A549 (cell line): ENCODE results near the gene PTGR3.

ENCODE experiments used
- BHLHE40 ChIP-seq: IDR thresholded peaks from 2 replicates; pipeline ENCODE4 v1.6.1; 2012; ENCODE audit warnings: low read depth, low read length, inconsistent platforms
- CBX8 ChIP-seq: fragments of 200-600 bp; sonication (generic); IDR thresholded peaks from 2 replicates; pipeline ENCODE4 v1.6.1; 2016
- CHD2 ChIP-seq: fragments of 150-350 bp; IDR thresholded peaks from 2 replicates; pipeline ENCODE4 v1.6.1; 2014; ENCODE audit warnings: low read length; ENCODE audit not compliant: partially characterized antibody
- CHD4 ChIP-seq: fragments of 200-600 bp; sonication (generic); IDR thresholded peaks from 2 replicates; pipeline ENCODE4 v1.6.1; 2016; ENCODE audit warnings: antibody characterized with exemption, mild to moderate bottlenecking, borderline replicate concordance
- CTCF ChIP-seq: fragments of >200 bp; sonication (Bioruptor Twin); formaldehyde crosslinking; IDR thresholded peaks from 3 replicates; pipeline ENCODE4 v1.5.1; 2016
- EP300 ChIP-seq, 2 experiments: fragments of >200 bp; sonication (Bioruptor Twin); formaldehyde crosslinking; IDR thresholded peaks; 2 replicates in 1 of 2; 3 replicates in 1 of 2; pipeline ENCODE4 v1.6.1; 2016 to 2017
- MAZ ChIP-seq: fragments of 150-350 bp; IDR thresholded peaks from 2 replicates; pipeline ENCODE4 v1.6.1; 2014; ENCODE audit warnings: antibody characterized with exemption, low read depth, low read length, borderline replicate concordance
- PHF8 ChIP-seq: fragments of 200-600 bp; sonication (generic); IDR thresholded peaks from 2 replicates; pipeline ENCODE4 v1.6.1; 2016; ENCODE audit warnings: low read depth, mild to moderate bottlenecking, antibody characterized with exemption, moderate library complexity, borderline replicate concordance
- POLR2A ChIP-seq: IDR thresholded peaks from 2 replicates; pipeline ENCODE4 v1.6.1; 2012; ENCODE audit warnings: mild to moderate bottlenecking, low read length
- RAD21 ChIP-seq, 2 experiments: fragments of >200 bp in 1 of 2; sonication (Bioruptor Twin) in 1 of 2; formaldehyde crosslinking in 1 of 2; IDR thresholded peaks in 1 of 2; conservative IDR thresholded peaks in 1 of 2; 2 replicates in 1 of 2; 3 replicates in 1 of 2; pipeline ENCODE4 v1.6.1; 2012 to 2018; ENCODE audit warnings: inconsistent platforms in 1 of 2
- RARB ChIP-seq: fragments of 250-450 bp; sonication (Bioruptor Pico); IDR thresholded peaks from 2 replicates; pipeline ENCODE4 v1.8.0; 2021; ENCODE audit warnings: mild to moderate bottlenecking, moderate library complexity
- TF ChIP-seq, protein P1 (sequence below): fragments of 200-600 bp; sonication (generic); IDR thresholded peaks from 2 replicates; pipeline ENCODE4 v1.6.1; 2016; ENCODE audit warnings: antibody characterized with exemption, mild to moderate bottlenecking, moderate library complexity
- TF ChIP-seq, protein P2 (sequence below): fragments of 450-650 bp; IDR thresholded peaks from 2 replicates; pipeline ENCODE4 v1.6.1; 2014; ENCODE audit warnings: antibody characterized with exemption
- TF ChIP-seq, protein P3 (sequence below): IDR thresholded peaks from 2 replicates; pipeline ENCODE4 v1.6.1; 2012

DNA sequence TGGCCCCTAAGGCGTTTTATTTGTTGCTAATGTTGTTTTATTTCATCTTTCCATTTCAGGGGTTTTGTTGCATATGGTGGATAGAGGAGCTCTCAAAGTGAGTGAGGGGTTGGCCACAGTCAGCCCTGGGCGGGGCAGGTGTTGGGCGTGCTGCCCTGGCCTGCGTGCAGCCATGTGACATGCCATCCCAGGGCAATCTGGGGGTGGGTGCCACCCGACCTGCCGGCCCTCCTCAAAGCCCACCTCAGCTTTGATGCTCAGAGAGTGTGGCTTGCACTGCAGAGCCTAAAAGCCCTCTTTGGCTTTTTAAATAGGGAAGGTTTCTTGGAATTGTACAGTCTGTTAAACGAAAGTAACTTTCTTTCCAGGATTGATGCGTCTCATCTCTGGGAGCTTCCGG lies 20.0 kb upstream of the PTGR3 start:
- TF ChIP-seq CHD4 (no peak), CTCF (no peak), POLR2A (no peak), RAD21 (conservative IDR thresholded peaks at IDR 0.05 in 1 of 2, IDR thresholded peaks at IDR 0.05 in 1 of 2) (no peak), BHLHE40 (no peak), EP300 (IDR thresholded peaks at IDR 0.05) (no peak), CHD2 (no peak), RARB (CRISPR knock-in tag) (no peak), PHF8 (no peak), CBX8 (no peak), MAZ (no peak)
- TF ChIP-seq, protein P1, sequence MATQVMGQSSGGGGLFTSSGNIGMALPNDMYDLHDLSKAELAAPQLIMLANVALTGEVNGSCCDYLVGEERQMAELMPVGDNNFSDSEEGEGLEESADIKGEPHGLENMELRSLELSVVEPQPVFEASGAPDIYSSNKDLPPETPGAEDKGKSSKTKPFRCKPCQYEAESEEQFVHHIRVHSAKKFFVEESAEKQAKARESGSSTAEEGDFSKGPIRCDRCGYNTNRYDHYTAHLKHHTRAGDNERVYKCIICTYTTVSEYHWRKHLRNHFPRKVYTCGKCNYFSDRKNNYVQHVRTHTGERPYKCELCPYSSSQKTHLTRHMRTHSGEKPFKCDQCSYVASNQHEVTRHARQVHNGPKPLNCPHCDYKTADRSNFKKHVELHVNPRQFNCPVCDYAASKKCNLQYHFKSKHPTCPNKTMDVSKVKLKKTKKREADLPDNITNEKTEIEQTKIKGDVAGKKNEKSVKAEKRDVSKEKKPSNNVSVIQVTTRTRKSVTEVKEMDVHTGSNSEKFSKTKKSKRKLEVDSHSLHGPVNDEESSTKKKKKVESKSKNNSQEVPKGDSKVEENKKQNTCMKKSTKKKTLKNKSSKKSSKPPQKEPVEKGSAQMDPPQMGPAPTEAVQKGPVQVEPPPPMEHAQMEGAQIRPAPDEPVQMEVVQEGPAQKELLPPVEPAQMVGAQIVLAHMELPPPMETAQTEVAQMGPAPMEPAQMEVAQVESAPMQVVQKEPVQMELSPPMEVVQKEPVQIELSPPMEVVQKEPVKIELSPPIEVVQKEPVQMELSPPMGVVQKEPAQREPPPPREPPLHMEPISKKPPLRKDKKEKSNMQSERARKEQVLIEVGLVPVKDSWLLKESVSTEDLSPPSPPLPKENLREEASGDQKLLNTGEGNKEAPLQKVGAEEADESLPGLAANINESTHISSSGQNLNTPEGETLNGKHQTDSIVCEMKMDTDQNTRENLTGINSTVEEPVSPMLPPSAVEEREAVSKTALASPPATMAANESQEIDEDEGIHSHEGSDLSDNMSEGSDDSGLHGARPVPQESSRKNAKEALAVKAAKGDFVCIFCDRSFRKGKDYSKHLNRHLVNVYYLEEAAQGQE = no peak
- TF ChIP-seq, protein P2, sequence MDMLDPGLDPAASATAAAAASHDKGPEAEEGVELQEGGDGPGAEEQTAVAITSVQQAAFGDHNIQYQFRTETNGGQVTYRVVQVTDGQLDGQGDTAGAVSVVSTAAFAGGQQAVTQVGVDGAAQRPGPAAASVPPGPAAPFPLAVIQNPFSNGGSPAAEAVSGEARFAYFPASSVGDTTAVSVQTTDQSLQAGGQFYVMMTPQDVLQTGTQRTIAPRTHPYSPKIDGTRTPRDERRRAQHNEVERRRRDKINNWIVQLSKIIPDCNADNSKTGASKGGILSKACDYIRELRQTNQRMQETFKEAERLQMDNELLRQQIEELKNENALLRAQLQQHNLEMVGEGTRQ = no peak
- TF ChIP-seq, protein P3, sequence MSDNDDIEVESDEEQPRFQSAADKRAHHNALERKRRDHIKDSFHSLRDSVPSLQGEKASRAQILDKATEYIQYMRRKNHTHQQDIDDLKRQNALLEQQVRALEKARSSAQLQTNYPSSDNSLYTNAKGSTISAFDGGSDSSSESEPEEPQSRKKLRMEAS = no peak
